Prostate gland (tissue), 2 donors: ENCODE results near the gene MYLK.

Experiments used
- CTCF ChIP-seq, 4 experiments: fragments of 200-600 bp in 2 of 4; fragments of 450-650 bp in 2 of 4; sonication (generic) in 2 of 4; IDR thresholded peaks; 1 replicate in 3 of 4; 2 replicates in 1 of 4; pipeline ENCODE4 v1.5.1; 2016 to 2019; ENCODE audit warnings: antibody characterized with exemption in 4 of 4, mild to moderate bottlenecking in 2 of 4, moderate library complexity in 2 of 4
- POLR2A ChIP-seq: fragments of 450-650 bp; IDR thresholded peaks from one replicate; pipeline ENCODE4 v1.6.1; 2016; ENCODE audit warnings: antibody characterized with exemption, mild to moderate bottlenecking

GRCh38 chr3:123692041-123692440, 192.1 kb downstream of the MYLK start:
- TF ChIP-seq CTCF (IDR thresholded peaks at IDR 0.05) (no peak), POLR2A (no peak)
